GM23248 (cell line): ENCODE results near the gene TRAF7. TPM values are rescaled to one million over a fixed set of nuclear protein-coding genes. Genes with fewer than 3 reads are reported as not detected.
A peak's percentile ranks its signal among the peaks of the same experiment; 100 is the strongest.

Experiments
- DNase-seq: peaks from one replicate; pipeline ENCODE4 v3.0.0-alpha.2; 2015
- H2AFZ ChIP-seq: fragments of 200-600 bp; sonication (generic); 2 replicates; pipeline ENCODE4 v1.6.1; 2016; ENCODE audit warnings: antibody characterized with exemption
- H3F3A ChIP-seq: fragments of 200-600 bp; sonication (generic); 2 replicates; pipeline ENCODE4 v1.6.1; 2016; ENCODE audit warnings: mild to moderate bottlenecking, antibody characterized with exemption, mixed run types; ENCODE audit not compliant: insufficient read depth
- H3K27ac ChIP-seq: fragments of 200-600 bp; sonication (generic); 2 replicates; pipeline ENCODE4 v1.5.1; 2016; ENCODE audit warnings: mild to moderate bottlenecking
- H3K27me3 ChIP-seq: fragments of 200-600 bp; sonication (generic); replicated peaks from 2 replicates; pipeline ENCODE4 v1.6.1; 2016; ENCODE audit warnings: mild to moderate bottlenecking; ENCODE audit not compliant: insufficient read depth
- H3K36me3 ChIP-seq: fragments of 200-600 bp; sonication (generic); 2 replicates; pipeline ENCODE4 v1.6.1; 2016; ENCODE audit warnings: low read depth, mild to moderate bottlenecking
- H3K4me1 ChIP-seq: fragments of 200-600 bp; sonication (generic); 2 replicates; pipeline ENCODE4 v1.6.1; 2016; ENCODE audit warnings: mild to moderate bottlenecking; ENCODE audit not compliant: insufficient read depth
- H3K4me2 ChIP-seq: fragments of 200-600 bp; sonication (generic); one replicate; pipeline ENCODE4 v1.6.1; 2016; ENCODE audit warnings: mild to moderate bottlenecking; ENCODE audit not compliant: unreplicated experiment
- H3K4me3 ChIP-seq: fragments of 200-600 bp; sonication (generic); 2 replicates; pipeline ENCODE4 v1.5.1; 2016; ENCODE audit warnings: mild to moderate bottlenecking
- H3K79me2 ChIP-seq: fragments of 200-600 bp; sonication (generic); 2 replicates; pipeline ENCODE4 v1.6.1; 2016; ENCODE audit warnings: mild to moderate bottlenecking; ENCODE audit not compliant: insufficient read depth
- H3K9ac ChIP-seq: fragments of 200-600 bp; sonication (generic); 2 replicates; pipeline ENCODE4 v1.6.1; 2016; ENCODE audit warnings: mild to moderate bottlenecking
- H3K9me2 ChIP-seq: fragments of 200-600 bp; sonication (generic); 2 replicates; pipeline ENCODE4 v1.6.1; 2016; ENCODE audit warnings: mixed run types, mild to moderate bottlenecking, moderate library complexity; ENCODE audit not compliant: insufficient read depth
- H3K9me3 ChIP-seq: fragments of 200-600 bp; sonication (generic); one replicate; pipeline ENCODE4 v1.6.1; 2017; ENCODE audit warnings: low read depth
- H4K20me1 ChIP-seq: fragments of 200-600 bp; sonication (generic); 2 replicates; pipeline ENCODE4 v1.6.0; 2016; ENCODE audit not compliant: insufficient read depth
- EZH2 ChIP-seq: fragments of 200-600 bp; sonication (generic); IDR thresholded peaks from 2 replicates; pipeline ENCODE4 v1.6.1; 2018; ENCODE audit warnings: antibody characterized with exemption, mild to moderate bottlenecking; ENCODE audit not compliant: insufficient read depth, poor library complexity, severe bottlenecking
- EZH2phosphoT487 ChIP-seq: fragments of 200-600 bp; sonication (generic); IDR thresholded peaks from 2 replicates; pipeline ENCODE4 v1.6.1; 2018; ENCODE audit warnings: antibody characterized with exemption, moderate library complexity, mild to moderate bottlenecking, low read depth; ENCODE audit not compliant: insufficient read depth
- WGBS, 2 experiments: methylation state at CpG; one replicate each; pipeline ENCODE4 v1.1.6; 2015 to 2017; ENCODE audit warnings: low lambda C conversion rate in 2 of 2, low coverage in 1 of 2; ENCODE audit errors: missing lambda C conversion rate in 2 of 2; 5-methylcytosine and 5-hydroxymethylcytosine counted together
- in situ Hi-C: fragments of 300-500 bp; cut with MboI; formaldehyde crosslinking; loops from 2 replicates; pipeline ENCODE4 v1.15.0; 2020
- polyA plus RNA-seq: library from polyadenylated mRNA; unstranded; fragments of >200 nt; fragmentation: Nextera tagmentation; extraction: Ambion mirVana; gene quantifications from 2 replicates; pipeline ENCODE4 v1.2.1, GENCODE V29; 2016
- total RNA-seq: library from RNA; depleted of rRNA; stranded (reverse); fragments of >200 nt; shearing (Covaris generic); gene quantifications from 2 replicates; pipeline ENCODE4 v1.2.3, GENCODE V29; 2014

The TRAF7 gene
- total and polyA plus RNA-seq, 2 experiments from 2014 or later: 29.3 to 72.7 TPM

DNA sequence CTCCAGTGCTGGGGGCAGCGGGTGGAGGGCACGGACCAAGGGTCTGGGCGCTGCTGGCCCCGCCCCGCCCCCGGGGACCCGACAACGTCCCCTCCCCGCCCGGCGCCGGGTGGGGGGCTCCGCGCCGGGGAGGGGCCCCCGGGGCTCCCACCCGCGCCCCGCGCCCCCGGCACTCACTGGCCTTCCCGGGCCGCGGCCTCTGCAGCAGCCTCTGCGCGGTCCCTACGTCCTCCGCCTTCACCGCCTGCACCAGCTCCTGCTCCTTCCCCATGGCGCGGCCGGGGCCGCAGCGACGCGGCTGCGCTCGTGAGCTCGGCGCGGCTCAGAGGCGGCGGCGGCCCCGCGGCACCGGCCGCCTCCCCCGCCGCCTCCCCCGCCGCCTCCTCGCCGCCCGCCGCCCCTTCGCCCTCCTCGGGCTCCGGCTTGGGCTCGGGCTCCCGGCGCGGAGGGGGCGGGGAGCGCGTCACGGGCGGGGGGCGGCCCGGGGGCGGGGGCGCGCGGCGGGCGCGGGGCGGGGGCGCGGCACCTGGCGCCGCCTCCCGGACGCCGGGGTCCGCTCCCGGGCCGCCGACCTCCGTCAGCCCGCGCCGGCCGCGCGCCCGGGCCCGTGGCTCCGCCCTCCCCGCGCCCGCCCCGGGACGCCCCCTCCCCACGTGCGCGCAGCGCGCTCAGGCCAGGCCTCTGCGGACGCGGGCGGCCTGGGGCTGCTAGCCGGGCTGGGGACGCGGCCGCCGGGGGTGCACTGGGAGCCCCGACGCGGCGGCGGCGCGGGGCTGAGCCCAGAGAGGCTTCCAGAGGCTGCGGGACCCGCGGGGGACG lies 40.8 kb downstream of the TRAF7 start, which contains the start of gene CASKIN1:
TSS of gene CASKIN1 (minus strand) at position 444 of the 819 bp plus-strand sequence. CDS start at position 271, 173 bp downstream.
- no peaks in the 10 kb centered on the region for H4K20me1 ChIP-seq
- in situ Hi-C loops: no loop called here
- TF ChIP-seq EZH2phosphoT487: no peak
- no peak for TF ChIP-seq EZH2
- 0 to 1% methylated on average over 4 to 44 of the region's 129 CpGs for WGBS, 2 experiments
- H3K4me3 ChIP-seq: peak within 1 kb of the TSS; percentile 40; the same call in 1 of the 2 replicates
- H3K9ac ChIP-seq: no peak within 1 kb of the TSS
- H3K27me3 ChIP-seq: peaks cover 29% of the 10 kb centered on the region
- H3K36me3 ChIP-seq: no peaks in the 10 kb centered on the region
- no peaks in the 10 kb centered on the region for H3K9me2 ChIP-seq
- peak; percentile 65 for DNase-seq
- no peaks in the 10 kb centered on the region for H3K79me2 ChIP-seq
- H3K27ac ChIP-seq: no peak within 1 kb of the TSS
- no peak within 1 kb of the TSS for H3K4me2 ChIP-seq
- no peak within 1 kb of the TSS for H2AFZ ChIP-seq
- no peaks in the 10 kb centered on the region for H3K4me1 ChIP-seq
- H3K9me3 ChIP-seq: no peaks in the 10 kb centered on the region
- H3F3A ChIP-seq: no peaks in the 10 kb centered on the region

DNA sequence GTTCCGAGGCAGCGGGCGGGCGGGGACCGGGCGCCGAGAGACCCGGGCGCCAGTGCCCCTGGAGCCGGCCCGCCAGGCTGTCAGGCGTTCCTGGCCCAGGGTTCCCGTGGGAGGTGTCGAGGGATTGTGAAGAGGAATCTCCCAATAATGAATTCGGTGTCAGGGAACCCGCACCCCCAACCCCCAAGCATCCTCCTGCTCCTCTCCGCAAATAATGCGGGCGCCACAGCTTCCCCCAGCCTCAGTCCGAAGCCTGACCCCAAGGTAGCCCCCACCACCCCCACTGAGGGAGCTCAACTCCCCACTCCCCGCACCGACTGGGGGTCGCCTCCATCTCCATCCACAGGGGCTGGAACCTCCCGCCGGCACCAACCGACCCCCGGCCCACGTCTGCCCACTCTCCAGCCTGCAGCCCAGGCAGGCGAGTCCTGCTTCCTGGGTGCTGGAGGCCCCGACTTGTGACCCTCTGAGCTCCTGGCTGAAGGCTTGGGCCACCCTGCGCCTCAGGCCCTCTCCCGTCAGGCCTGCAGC lies 41.5 kb downstream of the TRAF7 start:
- Histone ChIP-seq H4K20me1 (no peaks in the 10 kb centered on the region), H3F3A (no peaks in the 10 kb centered on the region), H3K9ac (no peak overlapping the region), H2AFZ (no peak overlapping the region), H3K79me2 (no peaks in the 10 kb centered on the region), H3K36me3 (no peaks in the 10 kb centered on the region), H3K4me2 (no peak overlapping the region), H3K9me3 (no peaks in the 10 kb centered on the region), H3K27me3 (peaks cover 29% of the 10 kb centered on the region), H3K27ac (no peak overlapping the region), H3K4me1 (no peaks in the 10 kb centered on the region), H3K4me3 (no peak overlapping the region), H3K9me2 (no peaks in the 10 kb centered on the region)
- DNase-seq: peak; percentile 17
- in situ Hi-C loops: no loop called here
- 25 to 39% methylated on average over 15 to 23 of the region's 32 CpGs for WGBS, 2 experiments
- TF ChIP-seq EZH2phosphoT487: no peak
- TF ChIP-seq EZH2: peak; percentile 74

DNA sequence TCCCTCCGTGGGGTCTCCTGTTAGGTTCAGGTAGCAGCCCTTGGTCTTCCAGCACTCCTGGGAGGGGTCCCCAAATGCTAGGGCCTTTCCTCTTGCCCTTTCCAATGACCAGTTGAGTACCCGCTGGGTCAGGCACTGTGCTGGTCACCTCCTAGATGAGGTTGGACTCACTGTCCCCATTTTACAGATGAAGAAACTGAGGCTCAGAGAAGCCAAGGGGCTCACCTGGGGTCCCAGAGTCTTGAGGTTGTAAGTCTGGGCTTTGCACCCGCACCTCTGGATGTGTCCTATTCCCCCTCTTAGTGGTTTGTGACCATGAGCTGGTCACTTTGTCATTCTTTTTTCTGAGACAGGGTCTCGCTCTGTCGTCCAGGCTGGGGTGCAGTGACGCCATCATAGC lies 42.2 kb downstream of the TRAF7 start:
- Histone ChIP-seq H3K79me2 (no peaks in the 10 kb centered on the region), H3K9ac (no peak overlapping the region), H3K27ac (no peak overlapping the region), H3K9me2 (no peaks in the 10 kb centered on the region), H3F3A (no peaks in the 10 kb centered on the region), H3K9me3 (no peaks in the 10 kb centered on the region), H3K36me3 (no peaks in the 10 kb centered on the region), H3K4me1 (no peaks in the 10 kb centered on the region), H3K27me3 (peaks cover 29% of the 10 kb centered on the region), H3K4me3 (no peak overlapping the region), H4K20me1 (no peaks in the 10 kb centered on the region), H3K4me2 (no peak overlapping the region), H2AFZ (no peak overlapping the region)
- DNase-seq: no peak
- no peak for TF ChIP-seq EZH2
- no peak for TF ChIP-seq EZH2phosphoT487
- 91 to 98% methylated on average over 6 of the region's 6 CpGs for WGBS, 2 experiments
- in situ Hi-C loops: no loop called here

DNA sequence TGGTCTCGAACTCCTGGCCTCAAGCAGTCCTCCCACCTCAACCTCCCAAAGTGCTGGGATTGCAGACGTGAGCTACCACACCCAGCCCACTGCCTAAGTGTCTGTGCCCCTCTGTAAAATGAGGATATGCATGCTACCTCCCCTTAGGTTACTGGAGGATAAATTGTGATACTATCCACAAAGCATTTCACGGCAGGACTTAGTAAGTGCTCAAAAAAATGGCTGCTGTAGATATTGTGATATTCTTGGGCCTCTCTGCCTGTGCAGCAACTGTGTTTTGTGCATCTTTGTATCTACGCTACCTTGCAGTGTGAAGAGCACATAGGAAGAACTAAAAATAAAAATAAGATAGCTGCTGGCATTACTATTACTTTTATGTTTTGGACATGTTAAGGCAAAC lies 42.7 kb downstream of the TRAF7 start:
- H3K27ac ChIP-seq: no peak overlapping the region
- H3K9ac ChIP-seq: no peak overlapping the region
- H4K20me1 ChIP-seq: no peaks in the 10 kb centered on the region
- no peak overlapping the region for H3K4me3 ChIP-seq
- TF ChIP-seq EZH2phosphoT487 (no peak), EZH2 (no peak)
- no peaks in the 10 kb centered on the region for H3K9me2 ChIP-seq
- no peaks in the 10 kb centered on the region for H3K9me3 ChIP-seq
- no peaks in the 10 kb centered on the region for H3F3A ChIP-seq
- peaks cover 29% of the 10 kb centered on the region for H3K27me3 ChIP-seq
- no peak overlapping the region for H2AFZ ChIP-seq
- H3K79me2 ChIP-seq: no peaks in the 10 kb centered on the region
- H3K36me3 ChIP-seq: no peaks in the 10 kb centered on the region
- no peak for DNase-seq
- H3K4me1 ChIP-seq: no peaks in the 10 kb centered on the region
- in situ Hi-C loops: no loop called here
- no peak overlapping the region for H3K4me2 ChIP-seq
- 42 to 46% methylated on average over 4 of the region's 4 CpGs for WGBS, 2 experiments
